CD4-positive, alpha-beta T cell treated with Interleukin-1 beta for 1 hour (primary cell): ENCODE results near the gene UFSP1.

Source experiments
- DNase-seq, 2 donors: peaks; one replicate each; pipeline ENCODE4 v3.0.0-alpha.2; 2020 to 2022

Gene UFSP1

GRCh38 chr7:100895701-100895955 lies 6.1 kb upstream of the UFSP1 start, which contains the start of gene ACHE:
ACHE (minus strand) TSS chr7:100895888; CDS start chr7:100894232, 1,656 bp downstream.
- no peak for DNase-seq

- peak; percentile 49 to 58 for DNase-seq
These were observed 5.6 kb upstream of the UFSP1 start for GRCh38 chr7:100894860-100895700.

GRCh38 chr7:100893910-100894721 lies 4.6 kb upstream of the UFSP1 start:
- DNase-seq: no peak

GRCh38 chr7:100893318-100893895 lies 3.9 kb upstream of the UFSP1 start:
- DNase-seq: no peak

- no peak for DNase-seq
These were observed 3.1 kb upstream of the UFSP1 start for GRCh38 chr7:100892364-100893317.

- no peak for DNase-seq
These were observed 2.2 kb upstream of the UFSP1 start for GRCh38 chr7:100891568-100892247.

GRCh38 chr7:100890653-100891567 lies 1.4 kb upstream of the UFSP1 start:
- DNase-seq: no peak

- DNase-seq: no peak
These were observed 1.1 kb downstream of the UFSP1 start for GRCh38 chr7:100888291-100888987.

- peak; percentile 74 to 80 for DNase-seq
These were observed 1.8 kb downstream of the UFSP1 start for GRCh38 chr7:100887516-100888290.

GRCh38 chr7:100886936-100887515 lies 2.5 kb downstream of the UFSP1 start:
- DNase-seq: peak in 1 of 2 donors; percentile 35

GRCh38 chr7:100886142-100886935 lies 3.2 kb downstream of the UFSP1 start:
- no peak for DNase-seq

- DNase-seq: no peak
These were observed 3.9 kb downstream of the UFSP1 start for GRCh38 chr7:100885440-100886141.

- DNase-seq: peak; percentile 62 to 76
These were observed 4.6 kb downstream of the UFSP1 start for GRCh38 chr7:100884736-100885439.

- no peak for DNase-seq
These were observed 6.6 kb downstream of the UFSP1 start for GRCh38 chr7:100882785-100883526.

GRCh38 chr7:100882201-100882600 lies 7.3 kb downstream of the UFSP1 start:
- DNase-seq: no peak

GRCh38 chr7:100881136-100881535 lies 8.4 kb downstream of the UFSP1 start:
- DNase-seq: no peak
